ENCODE results near the gene CASP7. TPM values are rescaled to one million over a fixed set of nuclear protein-coding genes. Genes with fewer than 3 reads are reported as not detected.
A peak's percentile ranks its signal among the peaks of the same experiment; 100 is the strongest.
"Not testable (repeated sequence)": the region's sequence is repeated elsewhere in the genome, so short reads cannot be mapped to it uniquely, and the experiment has no call there.

CASP7 gene
- total RNA-seq: 10 to 100 TPM; 12.5 to 20.1 TPM
- long read RNA-seq, donor 1, partial matches to known transcripts: 0 of 5 reads
- long read RNA-seq, donor 1, other reads (novel, unspliced or antisense): 0 of 5 reads
- long read RNA-seq, donor 2, transcript CASP7-203 (7 exons, 2,377 nt): major isoform, 15 of 33 reads
- long read RNA-seq, donor 2, transcript CASP7-211 (7 exons, 2,467 nt): major isoform, 15 of 33 reads
- long read RNA-seq, donor 2, partial matches to known transcripts: 1 of 33 reads
- long read RNA-seq, donor 2, other reads (novel, unspliced or antisense): 2 of 33 reads

DNA sequence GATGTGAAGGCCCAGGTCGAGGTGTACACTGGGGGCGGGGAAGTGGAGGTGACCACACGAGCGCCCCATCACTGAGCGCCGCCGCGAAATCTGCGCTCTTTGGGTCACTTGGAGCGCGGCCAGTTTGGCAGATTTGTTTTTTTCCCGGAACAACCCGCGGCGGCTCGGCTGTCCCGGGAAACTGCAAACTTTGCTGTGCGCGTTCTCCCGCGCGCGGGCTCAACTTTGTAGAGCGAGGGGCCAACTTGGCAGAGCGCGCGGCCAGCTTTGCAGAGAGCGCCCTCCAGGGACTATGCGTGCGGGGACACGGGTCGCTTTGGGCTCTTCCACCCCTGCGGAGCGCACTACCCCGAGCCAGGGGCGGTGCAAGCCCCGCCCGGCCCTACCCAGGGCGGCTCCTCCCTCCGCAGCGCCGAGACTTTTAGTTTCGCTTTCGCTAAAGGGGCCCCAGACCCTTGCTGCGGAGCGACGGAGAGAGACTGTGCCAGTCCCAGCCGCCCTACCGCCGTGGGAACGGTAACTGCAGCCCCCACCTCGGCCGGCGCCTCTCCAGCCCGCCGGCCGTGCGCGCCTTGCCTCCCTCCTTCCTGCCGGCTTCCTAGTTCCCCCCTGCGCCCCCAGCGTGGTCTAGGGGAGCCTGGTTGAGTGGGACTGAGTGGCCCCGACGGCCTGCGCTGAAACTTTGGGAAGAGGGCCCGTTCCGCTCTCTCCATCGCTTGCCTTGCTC, at the start of gene CASP7:
Gene CASP7, plus strand, starts transcription at position 450 of the 727 bp plus-strand sequence. CDS start 17,582 bp downstream, outside the sequence.
- intact Hi-C loops (cut with DNase I): no loop called here
- DNase-seq (ENCODE audit: low spot score): peak; percentile 91

DNA sequence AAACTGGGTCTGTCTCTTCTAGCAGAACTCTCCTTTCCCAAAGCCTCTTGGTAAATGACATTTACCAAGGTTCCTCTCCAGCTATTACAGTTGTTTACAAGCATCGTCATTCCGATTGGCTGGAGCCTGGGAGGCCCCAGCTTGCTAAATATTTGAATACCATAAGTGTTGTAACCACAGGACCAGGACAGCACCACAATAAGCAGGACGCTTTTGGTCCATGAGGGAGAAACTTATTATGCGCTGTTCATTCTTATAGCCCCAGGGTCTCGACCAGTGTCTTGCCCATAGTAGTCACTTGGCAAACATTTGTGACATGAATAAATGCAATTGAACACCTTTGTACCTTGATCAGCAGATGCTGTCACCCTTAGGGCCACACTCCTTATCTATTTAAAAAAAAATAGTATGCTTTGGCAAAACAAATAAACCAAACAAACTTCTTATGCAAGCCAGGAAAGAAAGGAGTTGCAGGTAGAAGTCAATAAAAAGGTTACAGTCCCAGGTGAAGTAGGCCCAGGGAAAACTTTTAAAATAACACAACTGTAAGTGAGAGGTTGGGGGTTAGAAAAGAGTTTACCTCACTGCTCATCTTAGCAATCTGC, 48.7 kb upstream of the CASP7 start:
- intact Hi-C loops (cut with DNase I): no loop called here
- DNase-seq (ENCODE audit: low spot score): no peak

DNA sequence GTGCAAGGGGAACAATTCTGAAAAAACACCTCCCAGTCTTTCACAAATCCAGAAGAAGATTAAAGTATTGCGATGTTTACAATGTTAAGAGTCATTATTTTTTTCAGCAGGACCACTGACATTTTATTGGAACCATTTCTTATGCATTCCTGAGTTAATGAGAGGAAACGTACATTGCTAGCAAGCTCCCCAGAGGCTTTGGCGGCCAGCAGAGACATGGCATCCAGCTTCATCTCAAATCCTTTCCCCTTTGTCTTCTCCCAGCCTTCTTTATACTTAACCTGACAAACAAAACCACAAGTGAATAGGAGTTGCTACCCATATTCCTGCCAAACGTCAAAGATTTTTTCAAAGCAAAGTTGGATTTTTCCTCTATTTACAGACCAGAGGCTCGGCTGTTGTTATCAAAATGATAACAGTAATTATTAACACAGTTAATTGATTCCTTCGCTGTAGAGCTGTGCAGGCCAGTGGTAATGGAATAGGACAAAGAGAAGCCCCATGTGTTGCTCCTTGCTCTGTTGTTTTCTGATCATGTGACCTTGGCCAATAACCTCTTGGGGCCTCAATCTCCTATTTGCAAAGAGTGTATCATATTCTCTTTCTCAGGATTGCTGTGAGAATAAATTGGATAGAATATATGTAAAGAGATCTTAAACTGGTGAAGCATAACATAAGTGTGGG, 47.9 kb upstream of the CASP7 start:
- no peak for DNase-seq (ENCODE audit: low spot score)
- intact Hi-C loops (cut with DNase I): no loop called here

GRCh38 chr10:113639966-113640365, 39.7 kb upstream of the CASP7 start:
- DNase-seq (ENCODE audit: low spot score): no peak
- intact Hi-C loops (cut with DNase I): loop anchor here in 1 of 2 donors (5.0 kb wide), 1 partner anchor 1308 kb away; no protein-coding TSS in a partner anchor

DNA sequence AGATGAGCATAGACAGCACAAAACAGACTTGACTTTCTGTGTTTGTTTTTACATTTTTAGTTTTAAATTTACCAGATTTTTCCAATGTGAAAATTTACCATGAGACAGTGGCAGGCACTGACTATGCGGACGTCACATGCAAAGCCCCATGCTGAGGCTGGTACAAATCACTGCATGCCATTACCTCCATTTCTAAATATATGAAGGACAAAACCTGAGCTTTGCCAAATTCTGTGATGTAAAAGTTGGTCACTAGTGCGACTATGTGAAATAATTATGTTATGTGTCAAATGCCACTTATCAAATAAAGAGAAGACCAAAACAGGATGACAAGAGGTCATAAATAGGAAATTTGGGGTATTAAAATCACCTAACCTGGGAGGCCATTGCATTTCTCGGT, 38.0 kb upstream of the CASP7 start:
- DNase-seq (ENCODE audit: low spot score): no peak
- intact Hi-C loops (cut with DNase I): no loop called here

DNA sequence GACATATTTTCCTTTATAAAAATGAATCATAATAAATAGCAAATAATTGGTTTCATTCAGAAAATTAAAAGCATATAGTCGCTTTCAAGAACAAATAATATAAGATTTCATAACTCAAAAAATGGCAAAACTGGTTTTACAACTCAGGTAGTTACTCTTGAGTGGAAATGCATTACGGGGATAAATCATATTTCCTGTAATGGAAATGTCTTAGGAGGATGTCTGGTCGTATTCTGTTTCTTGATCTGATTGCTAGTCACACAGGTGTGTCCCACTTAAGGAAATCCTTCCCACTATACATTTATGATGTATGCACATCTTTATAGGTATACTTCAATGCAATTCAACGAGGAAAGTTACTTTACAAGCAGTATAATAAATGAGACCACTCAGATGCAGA, 36.5 kb upstream of the CASP7 start:
- DNase-seq (ENCODE audit: low spot score): no peak
- intact Hi-C loops (cut with DNase I): no loop called here

- intact Hi-C loops (cut with DNase I): no loop called here
- no peak for DNase-seq (ENCODE audit: low spot score)
These were observed 35.3 kb upstream of the CASP7 start for GRCh38 chr10:113644185-113645120.

- DNase-seq (ENCODE audit: low spot score): peak; percentile 86
- intact Hi-C loops (cut with DNase I): no loop called here
These were observed 33.1 kb upstream of the CASP7 start for GRCh38 chr10:113646336-113647201.

DNA sequence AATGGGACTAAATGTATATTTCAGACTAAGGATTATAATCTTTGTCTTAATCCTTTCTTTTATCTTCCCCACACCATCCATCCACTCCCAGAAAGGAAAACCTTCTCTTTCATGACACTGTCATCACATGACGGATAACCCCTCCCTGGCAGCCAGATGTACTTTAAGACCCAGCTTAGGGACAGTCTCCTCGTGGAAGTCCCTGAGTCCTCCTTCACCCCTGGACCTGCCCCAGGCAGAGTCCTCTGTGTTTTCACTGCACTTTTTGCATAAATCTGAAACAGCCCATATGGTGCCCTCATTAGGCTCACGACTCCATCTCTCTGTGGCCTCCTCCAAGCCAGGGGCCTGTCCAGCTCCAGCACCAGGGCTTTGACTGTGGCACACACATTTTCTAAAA, 31.9 kb upstream of the CASP7 start:
- intact Hi-C loops (cut with DNase I): no loop called here
- no peak for DNase-seq (ENCODE audit: low spot score)

GRCh38 chr10:113648478-113648877, 31.2 kb upstream of the CASP7 start:
- DNase-seq (ENCODE audit: low spot score): no peak
- intact Hi-C loops (cut with DNase I): no loop called here

GRCh38 chr10:113650172-113650571, 29.5 kb upstream of the CASP7 start:
- intact Hi-C loops (cut with DNase I): no loop called here
- DNase-seq (ENCODE audit: low spot score): no peak

DNA sequence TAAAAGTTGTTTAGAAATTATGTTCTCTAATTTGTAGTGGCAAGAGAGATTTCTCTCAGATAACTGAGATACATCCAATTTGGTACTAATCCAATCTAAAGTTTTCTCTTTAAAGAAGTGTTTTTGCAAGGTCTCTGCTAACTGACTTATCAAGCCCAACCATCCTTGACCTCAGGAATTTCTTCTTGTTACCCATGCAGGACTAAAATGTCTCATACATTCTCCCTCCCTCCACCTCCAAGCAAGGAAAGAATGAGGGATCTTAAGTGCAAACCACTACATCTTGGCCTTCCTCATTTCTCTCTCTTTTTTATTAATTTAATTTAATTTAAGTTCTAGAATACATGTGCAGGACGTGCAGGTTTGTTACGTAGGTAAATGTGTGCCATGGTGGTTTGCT, 28.7 kb upstream of the CASP7 start:
- intact Hi-C loops (cut with DNase I): no loop called here
- no peak for DNase-seq (ENCODE audit: low spot score)

DNA sequence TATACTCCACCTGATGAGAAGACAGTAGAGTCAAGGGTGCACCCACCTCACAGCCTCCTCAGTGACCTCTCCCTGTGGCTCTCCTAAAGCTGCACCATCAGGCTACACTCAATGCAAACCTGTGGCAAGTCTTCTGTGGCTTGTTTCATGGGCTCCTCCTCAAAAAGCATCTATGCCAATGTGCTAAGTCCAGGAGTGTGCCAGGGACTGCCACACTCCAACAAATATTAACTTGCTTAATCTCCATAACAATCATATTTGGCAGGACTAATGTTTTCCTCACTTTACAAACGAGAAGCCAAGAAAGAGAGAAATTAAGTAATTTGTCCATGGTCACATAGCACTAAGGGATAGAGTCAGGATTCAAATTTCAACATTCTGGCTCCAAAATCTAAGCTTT, 27.8 kb upstream of the CASP7 start:
- no peak for DNase-seq (ENCODE audit: low spot score)
- intact Hi-C loops (cut with DNase I): no loop called here

- intact Hi-C loops (cut with DNase I); DNase-seq (ENCODE audit: low spot score): not testable (repeated sequence)
These were observed 27.3 kb upstream of the CASP7 start for GRCh38 chr10:113652456-113652855.

- no peak for DNase-seq (ENCODE audit: low spot score)
- intact Hi-C loops (cut with DNase I): no loop called here
These were observed 22.8 kb upstream of the CASP7 start for GRCh38 chr10:113656896-113657295.

- DNase-seq (ENCODE audit: low spot score): no peak
- intact Hi-C loops (cut with DNase I): no loop called here
These were observed 22.2 kb upstream of the CASP7 start for GRCh38 chr10:113657544-113657943.

- no peak for DNase-seq (ENCODE audit: low spot score)
- intact Hi-C loops (cut with DNase I): no loop called here
These were observed 18.4 kb upstream of the CASP7 start for GRCh38 chr10:113661332-113661731.

DNA sequence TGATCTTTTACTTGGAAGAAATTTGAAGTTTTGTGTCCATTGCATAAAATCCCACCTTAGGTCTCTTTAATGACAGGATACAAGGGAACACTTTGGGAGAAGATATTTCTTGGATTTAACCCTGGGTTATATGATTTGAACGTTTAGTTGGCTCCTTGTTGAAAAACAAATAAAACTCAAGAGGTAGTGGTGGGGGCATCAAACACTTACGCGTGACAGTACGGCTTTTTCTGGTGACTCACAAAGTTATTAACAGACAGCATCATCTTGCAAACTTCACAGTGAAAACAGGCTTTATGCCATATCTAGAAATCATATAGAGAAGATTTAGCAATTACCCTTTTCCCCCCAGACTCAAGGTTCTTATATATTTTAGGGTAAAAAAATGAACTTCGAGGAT, 16.6 kb upstream of the CASP7 start:
- intact Hi-C loops (cut with DNase I): no loop called here
- no peak for DNase-seq (ENCODE audit: low spot score)
